GM19455 (cell line): Measurements from ENCODE around the gene ESX1.
"Not testable (repeated sequence)": the region's sequence is repeated elsewhere in the genome, so short reads cannot be mapped to it uniquely, and the experiment has no call there.

Source experiments
- ATAC-seq: cut with Tn5 transposase; IDR thresholded peaks from one replicate; pipeline ENCODE4 v1.9.1; 2021; ENCODE audit not compliant: unreplicated experiment

The ESX1 gene

GRCh38 chrX:104254442-104255115 lies at the start of gene ESX1:
Gene ESX1 (minus strand): TSS chrX:104254933. CDS start chrX:104254849, 84 bp downstream.
- no peak for ATAC-seq

DNA sequence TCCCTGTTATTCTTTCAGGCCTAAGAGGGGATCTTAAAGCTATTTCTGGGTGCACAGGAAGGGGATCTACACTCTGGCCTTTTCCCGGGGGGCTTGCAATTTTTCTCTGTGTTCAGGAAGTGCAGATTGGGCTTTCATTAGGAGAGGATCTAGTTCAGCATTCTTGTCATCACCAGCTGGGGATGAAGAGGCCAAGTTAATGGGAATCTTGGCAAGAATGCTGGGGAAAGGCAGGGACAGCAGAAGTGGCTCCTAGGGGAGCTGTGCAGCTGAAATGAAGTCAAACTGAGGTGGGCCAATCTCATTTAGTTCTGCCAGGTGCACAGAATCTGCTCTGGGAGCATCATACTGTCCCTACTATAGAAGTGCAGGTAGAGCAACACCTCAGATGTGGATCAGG lies 40.9 kb upstream of the ESX1 start:
- ATAC-seq, result no peak

- no peak for ATAC-seq
Observed at GRCh38 chrX:104288961-104289360, 34.2 kb upstream of the ESX1 start.

GRCh38 chrX:104288269-104288668 lies 33.5 kb upstream of the ESX1 start:
- ATAC-seq, result no peak

DNA sequence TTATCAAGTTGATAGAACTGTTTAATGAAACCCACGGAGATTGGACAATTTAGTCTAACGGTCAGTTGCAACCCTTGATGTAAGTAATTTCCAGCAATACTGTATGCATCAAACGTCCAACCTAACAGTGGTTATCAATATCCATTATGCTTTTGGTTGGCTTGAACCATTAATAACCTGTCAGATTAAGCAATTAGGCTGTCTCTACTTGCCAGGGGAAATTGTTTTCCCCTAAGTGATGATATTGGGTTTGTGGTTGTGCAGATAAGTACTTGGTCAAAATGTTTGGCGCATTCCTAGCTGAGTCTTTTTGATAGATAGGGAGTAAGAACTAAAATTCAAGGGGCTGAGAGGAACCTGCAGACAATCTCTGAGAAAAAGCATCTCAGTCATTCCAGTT lies 30.5 kb upstream of the ESX1 start:
- no peak for ATAC-seq

DNA sequence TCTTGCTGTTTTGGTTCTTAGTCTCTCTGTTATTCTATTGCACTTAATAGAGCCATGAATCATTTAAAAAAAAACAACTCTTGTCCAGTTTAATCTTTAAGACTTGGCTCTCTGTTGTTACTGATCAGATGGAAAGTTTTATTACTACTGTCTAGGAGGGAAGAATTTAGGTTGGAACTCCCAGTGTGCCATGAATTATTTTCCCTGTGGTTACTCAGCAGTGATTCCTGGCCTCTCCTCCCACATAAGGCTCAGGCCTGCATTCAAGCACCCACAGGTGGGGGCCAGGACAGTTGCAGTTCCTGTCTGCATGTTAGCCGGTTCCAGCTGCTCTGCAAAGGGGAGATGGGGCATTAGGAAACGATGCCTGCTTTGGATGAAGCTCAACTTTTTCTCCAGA lies 29.8 kb upstream of the ESX1 start:
- ATAC-seq, result no peak

DNA sequence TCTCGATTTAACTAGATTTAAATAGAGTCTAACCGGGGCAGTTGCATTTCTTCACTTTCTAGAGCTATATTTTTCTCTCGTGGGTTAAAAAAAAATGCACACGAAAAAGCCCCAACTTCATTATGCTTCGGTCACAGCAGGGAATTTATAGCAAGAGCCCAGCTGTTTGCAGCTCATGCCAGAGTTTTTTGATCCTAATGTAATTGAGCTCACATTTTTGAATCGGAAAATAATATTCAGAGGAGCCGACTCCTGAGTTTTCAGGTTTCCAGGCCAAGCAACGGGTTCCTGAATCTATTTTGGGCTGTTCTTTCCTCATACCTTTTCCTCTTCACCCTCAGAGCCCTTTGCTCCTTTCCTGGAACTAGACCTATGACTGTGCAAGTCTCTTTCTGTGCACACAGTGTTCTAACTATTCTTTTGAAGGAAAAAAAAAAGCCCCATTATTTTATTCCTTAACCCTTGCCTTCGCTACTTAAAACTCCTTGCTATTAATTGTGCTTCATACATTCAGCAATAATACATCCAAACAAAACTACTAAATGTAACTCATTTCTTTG lies 27.5 kb upstream of the ESX1 start:
- no peak for ATAC-seq

- ATAC-seq, result no peak
Observed at GRCh38 chrX:104281564-104281963, 26.8 kb upstream of the ESX1 start.

GRCh38 chrX:104280609-104281008 lies 25.9 kb upstream of the ESX1 start:
- ATAC-seq, result no peak

- ATAC-seq, result no peak
Observed at GRCh38 chrX:104270916-104271512, 16.3 kb upstream of the ESX1 start.

- no peak for ATAC-seq
Observed at GRCh38 chrX:104270212-104270611, 15.5 kb upstream of the ESX1 start.

GRCh38 chrX:104255465-104255864 lies 732 bp upstream of the ESX1 start:
- ATAC-seq, result no peak

GRCh38 chrX:104253567-104254441 lies 929 bp downstream of the ESX1 start:
- ATAC-seq, result no peak

DNA sequence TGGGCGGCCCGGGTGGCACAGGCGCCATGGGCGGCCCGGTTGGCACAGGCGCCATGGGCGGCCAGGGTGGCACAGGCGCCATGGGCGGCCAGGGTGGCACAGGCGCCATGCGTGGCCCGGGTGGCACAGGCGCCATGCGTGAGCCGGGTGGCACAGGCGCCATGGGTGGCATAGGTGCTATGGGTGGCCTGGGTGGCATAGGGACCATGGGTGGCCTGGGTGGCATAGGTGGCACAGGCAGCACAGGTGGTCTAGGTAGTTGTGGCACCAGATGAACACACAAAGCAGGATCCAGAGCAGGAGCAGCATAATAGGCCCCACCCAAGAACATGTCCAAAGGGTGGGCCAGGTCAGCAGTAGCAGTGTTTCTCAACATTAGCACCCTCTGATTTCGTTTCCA lies 4.3 kb downstream of the ESX1 start:
- ATAC-seq, result no peak

GRCh38 chrX:104230060-104230459 lies 24.7 kb downstream of the ESX1 start:
- not testable (repeated sequence) for ATAC-seq

DNA sequence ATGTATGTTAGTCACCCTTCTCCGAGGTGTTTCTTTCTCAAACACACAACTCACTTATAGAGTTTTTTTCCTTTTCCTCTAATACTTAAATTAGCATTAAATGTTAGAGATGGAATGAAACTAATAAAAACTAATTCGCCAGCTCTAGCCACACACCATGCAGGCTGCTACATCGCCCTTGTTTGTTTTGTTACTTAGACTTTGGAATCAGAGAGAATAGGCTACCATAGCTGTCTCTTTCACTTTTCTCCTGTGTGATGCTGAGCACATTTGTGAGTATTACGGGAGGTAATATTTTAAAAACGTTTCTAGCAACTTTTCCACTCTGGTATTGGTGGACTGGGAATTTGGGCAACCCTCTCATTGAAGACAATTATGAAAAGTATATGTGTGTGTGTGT lies 43.5 kb downstream of the ESX1 start:
- ATAC-seq, result no peak

DNA sequence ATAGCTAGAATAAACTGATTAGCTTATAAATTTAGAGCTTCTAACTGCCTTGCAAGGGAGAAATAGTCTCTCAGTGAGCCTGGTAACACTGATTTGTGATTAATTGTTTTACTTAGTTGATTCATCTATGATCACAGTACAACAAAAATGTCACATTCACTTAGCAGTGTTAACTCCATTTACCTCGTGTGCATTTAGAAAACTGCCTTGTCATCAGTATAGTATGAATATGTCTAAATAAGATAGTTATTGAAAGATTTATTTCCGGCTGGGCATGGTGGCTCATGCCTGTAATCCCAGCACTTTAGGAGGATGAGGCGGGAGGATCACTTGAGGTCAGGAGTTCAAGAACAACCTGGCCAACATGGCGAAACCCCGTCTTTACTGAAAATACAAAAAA lies 49.2 kb downstream of the ESX1 start:
- no peak for ATAC-seq
